Endothelial cell of umbilical vein (primary cell): ENCODE results near the gene OR6N2.

Source experiments
- CTCF ChIP-seq, 2 donors: IDR thresholded peaks; 1 replicate in 1 of 2; 2 replicates in 1 of 2; pipeline ENCODE4 v1.5.1; 2011; ENCODE audit warnings: low read length in 2 of 2, mild to moderate bottlenecking in 2 of 2, moderate library complexity in 2 of 2, control low read depth in 1 of 2, inconsistent platforms in 1 of 2, low read depth in 1 of 2; ENCODE audit not compliant: insufficient read depth in 1 of 2; ENCODE audit errors: extremely low read depth in 1 of 2
- EZH2 ChIP-seq: IDR thresholded peaks from 2 replicates; pipeline ENCODE4 v1.6.1; 2012; ENCODE audit warnings: borderline replicate concordance, low read depth, mild to moderate bottlenecking, moderate library complexity, low read length, inconsistent platforms; ENCODE audit not compliant: severe bottlenecking
- FOS ChIP-seq: IDR thresholded peaks from 2 replicates; pipeline ENCODE4 v1.6.1; 2011; ENCODE audit warnings: mild to moderate bottlenecking, low read length, moderate library complexity, borderline replicate concordance; ENCODE audit not compliant: insufficient read depth
- GATA2 ChIP-seq: IDR thresholded peaks from 2 replicates; pipeline ENCODE4 v1.7.0; 2011; ENCODE audit warnings: low read depth, mild to moderate bottlenecking, moderate library complexity, mixed read lengths, low read length; ENCODE audit not compliant: insufficient read length, insufficient read depth
- JUN ChIP-seq: IDR thresholded peaks from 2 replicates; pipeline ENCODE4 v1.6.1; 2011; ENCODE audit warnings: borderline replicate concordance, low read depth; ENCODE audit not compliant: insufficient read length, insufficient read depth
- MAX ChIP-seq: IDR thresholded peaks from 2 replicates; pipeline ENCODE4 v1.6.1; 2011; ENCODE audit not compliant: insufficient read depth, insufficient read length
- MYC ChIP-seq: IDR thresholded peaks from one replicate; pipeline ENCODE4 v1.6.1; 2011; ENCODE audit warnings: mild to moderate bottlenecking, low read depth, low read length
- POLR2A ChIP-seq: IDR thresholded peaks from 2 replicates; pipeline ENCODE4 v1.6.1; 2012; ENCODE audit warnings: low read depth, mild to moderate bottlenecking, control low read depth, low read length
- POLR2AphosphoS5 ChIP-seq: IDR thresholded peaks from 2 replicates; pipeline ENCODE4 v1.6.1; 2012; ENCODE audit warnings: low read depth, mild to moderate bottlenecking, control low read depth, low read length, moderate library complexity; ENCODE audit not compliant: insufficient read depth

- TF ChIP-seq EZH2 (no peak), POLR2AphosphoS5 (no peak), CTCF (IDR thresholded peaks at IDR 0.05; ENCODE audit: extremely low read depth in 1 of 2, insufficient read depth in 1 of 2, low read depth in 1 of 2, low read length in 2 of 2) (no peak), POLR2A (no peak), MYC (no peak), JUN (no peak), MAX (no peak), FOS (no peak), GATA2 (no peak)
These were observed 49.2 kb upstream of the OR6N2 start for GRCh38 chr1:158830074-158830677.
